ENCODE results near the gene RAB6D. TPM values are rescaled to one million over a fixed set of nuclear protein-coding genes. Genes with fewer than 3 reads are reported as not detected.
A peak's percentile ranks its signal among the peaks of the same experiment; 100 is the strongest.
"Not testable (repeated sequence)": the region's sequence is repeated elsewhere in the genome, so short reads cannot be mapped to it uniquely, and the experiment has no call there.

RAB6D gene
- total and polyA plus RNA-seq, 2 experiments from 2014 or later, result 0.37 TPM; not detected in 1

GRCh38 chr2:131335319-131335718 is 28.6 kb downstream of the RAB6D start:
- H3K9me3 Mint-ChIP-seq; ATAC-seq; H3K79me2 ChIP-seq (replicated peaks; ENCODE audit: insufficient read depth); H3K27me3 Mint-ChIP-seq (ENCODE audit: insufficient read depth, low read depth, poor library complexity); H3K4me1 ChIP-seq (ENCODE audit: insufficient read depth); H3K27ac Mint-ChIP-seq; H3K4me3 Mint-ChIP-seq; H3K4me2 ChIP-seq; H4K20me1 ChIP-seq (replicated peaks; ENCODE audit: insufficient read depth); H3F3A ChIP-seq (replicated peaks; ENCODE audit: low read depth); H3K27ac ChIP-seq (ENCODE audit: low read depth); H2AFZ ChIP-seq; H3K4me1 Mint-ChIP-seq; H3K4me3 ChIP-seq; H3K36me3 Mint-ChIP-seq (ENCODE audit: low read depth); H3K9me2 ChIP-seq (ENCODE audit: insufficient read depth); H3K36me3 ChIP-seq (ENCODE audit: insufficient read depth): not testable (repeated sequence)
- H3K27me3 ChIP-seq (ENCODE audit: insufficient read depth), result peaks cover 10% of the 10 kb centered on the region
- TF ChIP-seq CTCF (conservative IDR thresholded peaks at IDR 0.05; ENCODE audit: low read depth in 2 of 2), result peak in 1 of 2 experiments; percentile 36; a peak in 2 of 4 replicates
- peak; percentile 11 for DNase-seq (ENCODE audit: low spot score)

DNA sequence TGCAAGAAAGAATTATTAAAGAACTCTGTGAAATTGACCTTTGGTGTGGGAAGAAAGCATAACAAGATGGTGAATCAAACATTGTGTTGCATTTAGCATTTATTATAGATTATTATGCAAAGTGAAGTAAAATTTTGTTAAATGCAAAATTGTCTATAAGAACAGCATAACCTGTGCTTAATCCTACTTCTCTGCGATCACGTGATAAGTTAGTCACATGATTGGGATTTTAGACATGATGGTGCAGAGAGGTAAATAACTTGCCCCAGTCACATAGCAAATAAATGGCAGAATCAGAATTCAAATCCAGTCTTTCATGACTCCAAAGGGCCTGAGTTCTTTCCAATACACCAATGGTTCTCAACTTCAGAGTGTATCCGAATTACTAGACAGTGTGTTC is 31.3 kb downstream of the RAB6D start:
- H3K27ac ChIP-seq (ENCODE audit: low read depth); H3K9me3 Mint-ChIP-seq; H3K36me3 ChIP-seq (ENCODE audit: insufficient read depth); H3K4me1 Mint-ChIP-seq; H3K4me3 Mint-ChIP-seq; ATAC-seq; H3K4me3 ChIP-seq; H3K79me2 ChIP-seq (replicated peaks; ENCODE audit: insufficient read depth); H3K9me2 ChIP-seq (ENCODE audit: insufficient read depth); H3K4me1 ChIP-seq (ENCODE audit: insufficient read depth); H3F3A ChIP-seq (replicated peaks; ENCODE audit: low read depth); H3K4me2 ChIP-seq; H3K27ac Mint-ChIP-seq; H2AFZ ChIP-seq; DNase-seq (ENCODE audit: low spot score); H4K20me1 ChIP-seq (replicated peaks; ENCODE audit: insufficient read depth); H3K36me3 Mint-ChIP-seq (ENCODE audit: low read depth): not testable (repeated sequence)
- peaks cover 12% of the 10 kb centered on the region for H3K27me3 Mint-ChIP-seq (ENCODE audit: insufficient read depth, low read depth, poor library complexity)
- H3K27me3 ChIP-seq (ENCODE audit: insufficient read depth), result peaks cover 20% of the 10 kb centered on the region

DNA sequence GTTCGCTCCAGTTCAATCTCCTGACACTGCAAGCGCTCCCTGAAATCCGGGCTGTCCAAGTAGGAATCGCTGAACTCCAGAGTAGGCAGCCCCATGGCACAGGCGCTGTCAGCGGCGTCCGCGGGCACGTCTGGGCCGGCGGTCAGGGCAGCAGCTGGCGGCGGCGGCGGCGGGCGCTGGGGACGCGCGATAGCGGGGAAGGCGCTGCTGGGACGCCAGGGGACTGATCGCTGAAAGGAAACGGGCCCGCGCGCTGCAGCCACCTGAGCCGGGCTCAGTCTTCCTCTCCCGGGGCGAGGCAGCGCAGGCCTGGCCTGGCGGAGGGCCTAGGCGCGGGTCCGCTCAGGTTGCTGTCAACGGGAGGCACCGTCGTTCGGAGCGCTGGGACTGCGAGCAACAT is 33.0 kb downstream of the RAB6D start:
- H3K9me3 Mint-ChIP-seq; H3K27ac ChIP-seq (ENCODE audit: low read depth); H3K9me2 ChIP-seq (ENCODE audit: insufficient read depth); H3K4me1 ChIP-seq (ENCODE audit: insufficient read depth); H3K79me2 ChIP-seq (replicated peaks; ENCODE audit: insufficient read depth); H3K36me3 ChIP-seq (ENCODE audit: insufficient read depth); H3F3A ChIP-seq (replicated peaks; ENCODE audit: low read depth); H3K4me1 Mint-ChIP-seq; H4K20me1 ChIP-seq (replicated peaks; ENCODE audit: insufficient read depth); H2AFZ ChIP-seq; H3K27ac Mint-ChIP-seq; H3K36me3 Mint-ChIP-seq (ENCODE audit: low read depth): not testable (repeated sequence)
- Mint-ChIP-seq H3K27me3 (ENCODE audit: insufficient read depth, low read depth, poor library complexity) (peaks cover 12% of the 10 kb centered on the region), H3K4me3 (peak overlapping the region; percentile 65; the same call in 2 of the 3 replicates)
- peak; percentile 83 for DNase-seq (ENCODE audit: low spot score)
- Histone ChIP-seq H3K27me3 (ENCODE audit: insufficient read depth) (peaks cover 20% of the 10 kb centered on the region), H3K4me3 (peak overlapping the region; percentile 42), H3K4me2 (peak overlapping the region; percentile 75)
- peak; percentile 100 for ATAC-seq

- H3K4me1 ChIP-seq (ENCODE audit: insufficient read depth), result no peaks in the 10 kb centered on the region
- H3K4me2 ChIP-seq, result no peak overlapping the region
- no peaks in the 10 kb centered on the region for H3F3A ChIP-seq (replicated peaks; ENCODE audit: low read depth)
- no peak for DNase-seq (ENCODE audit: low spot score)
- H3K36me3 ChIP-seq (ENCODE audit: insufficient read depth), result no peaks in the 10 kb centered on the region
- H3K27ac Mint-ChIP-seq, result no peak overlapping the region
- H3K27me3 ChIP-seq (ENCODE audit: insufficient read depth), result no peaks in the 10 kb centered on the region
- no peaks in the 10 kb centered on the region for H3K79me2 ChIP-seq (replicated peaks; ENCODE audit: insufficient read depth)
- ATAC-seq, result no peak
- no peak overlapping the region for H3K27ac ChIP-seq (ENCODE audit: low read depth)
- H3K4me3 ChIP-seq, result no peak overlapping the region
- peaks cover 27% of the 10 kb centered on the region for H3K9me3 Mint-ChIP-seq
- H4K20me1 ChIP-seq (replicated peaks; ENCODE audit: insufficient read depth), result no peaks in the 10 kb centered on the region
- peaks cover 9% of the 10 kb centered on the region; the same call in 1 of the 3 replicates for H3K36me3 Mint-ChIP-seq (ENCODE audit: low read depth)
- H2AFZ ChIP-seq, result no peak overlapping the region
- H3K4me3 Mint-ChIP-seq, result no peak overlapping the region
- no peaks in the 10 kb centered on the region for H3K4me1 Mint-ChIP-seq
- H3K9me2 ChIP-seq (ENCODE audit: insufficient read depth), result no peaks in the 10 kb centered on the region
- H3K27me3 Mint-ChIP-seq (ENCODE audit: insufficient read depth, low read depth, poor library complexity), result no peaks in the 10 kb centered on the region
- TF ChIP-seq EZH2 (IDR thresholded peaks at IDR 0.05; ENCODE audit: low read depth, unreplicated experiment) (no peak), CTCF (conservative IDR thresholded peaks at IDR 0.05; ENCODE audit: low read depth in 2 of 2) (no peak), CREB1 (CRISPR knock-in tag; IDR thresholded peaks at IDR 0.05; ENCODE audit: low read depth) (no peak), POLR2AphosphoS5 (IDR thresholded peaks at IDR 0.05; ENCODE audit: low read depth) (no peak), ZNF114 (CRISPR knock-in tag; IDR thresholded peaks at IDR 0.05) (no peak), REST (IDR thresholded peaks at IDR 0.05; ENCODE audit: unreplicated experiment) (no peak)
Observed at GRCh38 chr2:131322209-131322608, 41.8 kb downstream of the RAB6D start.
